ENCODE measurements around the gene CORIN.
"Not testable (repeated sequence)": the region's sequence is repeated elsewhere in the genome, so short reads cannot be mapped to it uniquely, and the experiment has no call there.

CORIN gene

GRCh38 chr4:47560682-47561081 is 277.2 kb downstream of the CORIN start:
- no peak for DNase-seq
- Mint-ChIP-seq H3K4me3 (no peak overlapping the region), H3K9me3 (no peaks in the 10 kb centered on the region), H3K4me1 (no peaks in the 10 kb centered on the region), H3K27me3 (ENCODE audit: low read depth, poor library complexity) (no peaks in the 10 kb centered on the region), H3K36me3 (ENCODE audit: low read depth) (no peaks in the 10 kb centered on the region), H3K27ac (no peak overlapping the region)
- TF ChIP-seq, protein P1, sequence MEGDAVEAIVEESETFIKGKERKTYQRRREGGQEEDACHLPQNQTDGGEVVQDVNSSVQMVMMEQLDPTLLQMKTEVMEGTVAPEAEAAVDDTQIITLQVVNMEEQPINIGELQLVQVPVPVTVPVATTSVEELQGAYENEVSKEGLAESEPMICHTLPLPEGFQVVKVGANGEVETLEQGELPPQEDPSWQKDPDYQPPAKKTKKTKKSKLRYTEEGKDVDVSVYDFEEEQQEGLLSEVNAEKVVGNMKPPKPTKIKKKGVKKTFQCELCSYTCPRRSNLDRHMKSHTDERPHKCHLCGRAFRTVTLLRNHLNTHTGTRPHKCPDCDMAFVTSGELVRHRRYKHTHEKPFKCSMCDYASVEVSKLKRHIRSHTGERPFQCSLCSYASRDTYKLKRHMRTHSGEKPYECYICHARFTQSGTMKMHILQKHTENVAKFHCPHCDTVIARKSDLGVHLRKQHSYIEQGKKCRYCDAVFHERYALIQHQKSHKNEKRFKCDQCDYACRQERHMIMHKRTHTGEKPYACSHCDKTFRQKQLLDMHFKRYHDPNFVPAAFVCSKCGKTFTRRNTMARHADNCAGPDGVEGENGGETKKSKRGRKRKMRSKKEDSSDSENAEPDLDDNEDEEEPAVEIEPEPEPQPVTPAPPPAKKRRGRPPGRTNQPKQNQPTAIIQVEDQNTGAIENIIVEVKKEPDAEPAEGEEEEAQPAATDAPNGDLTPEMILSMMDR (IDR thresholded peaks at IDR 0.05) = no peak

- DNase-seq = no peak
- no peaks in the 10 kb centered on the region for H3K36me3 Mint-ChIP-seq (ENCODE audit: low read depth)
- no peaks in the 10 kb centered on the region for H3K4me1 Mint-ChIP-seq
- no peaks in the 10 kb centered on the region for H3K9me3 Mint-ChIP-seq
- no peak overlapping the region for H3K27ac Mint-ChIP-seq
- no peak overlapping the region for H3K4me3 Mint-ChIP-seq
- no peaks in the 10 kb centered on the region for H3K27me3 Mint-ChIP-seq (ENCODE audit: low read depth, poor library complexity)
- TF ChIP-seq, protein P1 (IDR thresholded peaks at IDR 0.05) = no peak
These were observed 280.6 kb downstream of the CORIN start for GRCh38 chr4:47557255-47557654.

- not testable (repeated sequence) for H3K36me3 Mint-ChIP-seq (ENCODE audit: low read depth); H3K4me3 Mint-ChIP-seq; H3K4me1 Mint-ChIP-seq; H3K9me3 Mint-ChIP-seq; DNase-seq; H3K27ac Mint-ChIP-seq; H3K27me3 Mint-ChIP-seq (ENCODE audit: low read depth, poor library complexity)
These were observed 281.9 kb downstream of the CORIN start for GRCh38 chr4:47555920-47556319.

DNA sequence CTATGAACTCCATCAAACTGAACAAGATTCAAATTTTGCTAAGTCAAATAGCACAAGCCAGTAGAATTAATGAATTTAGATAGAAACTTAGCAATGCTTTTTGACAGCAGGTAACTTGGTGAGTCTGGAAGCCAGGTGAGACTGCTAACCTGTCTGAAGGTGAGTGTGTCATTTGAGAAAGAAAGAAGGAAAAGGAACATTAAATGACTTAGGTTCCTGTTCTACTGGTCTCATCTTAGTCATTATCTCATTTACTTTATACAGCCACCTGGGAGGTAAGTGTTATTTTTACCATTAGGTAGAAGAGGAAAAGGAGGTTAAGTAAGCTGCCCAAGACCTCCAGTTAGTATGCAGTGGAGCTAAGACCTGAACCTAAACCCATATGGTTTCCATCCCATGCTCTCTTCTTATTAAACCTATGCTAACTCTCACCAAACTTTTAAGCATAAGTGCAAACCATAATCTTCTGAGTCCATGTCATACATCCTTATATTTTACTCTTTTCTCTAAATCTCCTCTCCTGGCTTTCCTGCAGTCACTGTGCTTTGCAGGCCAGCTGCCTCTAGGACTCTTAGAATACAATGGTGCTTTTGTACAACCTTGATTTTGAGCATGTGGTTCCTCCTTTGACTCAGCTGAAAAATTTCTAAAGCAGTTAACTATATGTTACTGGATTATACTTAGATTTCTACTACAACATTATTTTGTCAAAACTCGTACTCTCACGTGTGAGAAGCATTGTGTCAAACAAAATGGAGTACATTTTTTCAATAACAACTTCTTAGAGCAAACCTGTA is 284.3 kb downstream of the CORIN start:
- no peaks in the 10 kb centered on the region for H3K4me1 Mint-ChIP-seq
- TF ChIP-seq, protein P1 (IDR thresholded peaks at IDR 0.05) = no peak
- peaks cover 6% of the 10 kb centered on the region for H3K36me3 Mint-ChIP-seq (ENCODE audit: low read depth)
- H3K4me3 Mint-ChIP-seq = no peak overlapping the region
- H3K9me3 Mint-ChIP-seq = no peaks in the 10 kb centered on the region
- no peak overlapping the region for H3K27ac Mint-ChIP-seq
- no peaks in the 10 kb centered on the region for H3K27me3 Mint-ChIP-seq (ENCODE audit: low read depth, poor library complexity)
- no peak for DNase-seq

- TF ChIP-seq, protein P1 (IDR thresholded peaks at IDR 0.05) = no peak
- peaks cover 6% of the 10 kb centered on the region for H3K36me3 Mint-ChIP-seq (ENCODE audit: low read depth)
- no peaks in the 10 kb centered on the region for H3K27me3 Mint-ChIP-seq (ENCODE audit: low read depth, poor library complexity)
- no peaks in the 10 kb centered on the region for H3K4me1 Mint-ChIP-seq
- DNase-seq = no peak
- no peak overlapping the region for H3K27ac Mint-ChIP-seq
- no peak overlapping the region for H3K4me3 Mint-ChIP-seq
- H3K9me3 Mint-ChIP-seq = no peaks in the 10 kb centered on the region
These were observed 286.2 kb downstream of the CORIN start for GRCh38 chr4:47551682-47552081.

DNA sequence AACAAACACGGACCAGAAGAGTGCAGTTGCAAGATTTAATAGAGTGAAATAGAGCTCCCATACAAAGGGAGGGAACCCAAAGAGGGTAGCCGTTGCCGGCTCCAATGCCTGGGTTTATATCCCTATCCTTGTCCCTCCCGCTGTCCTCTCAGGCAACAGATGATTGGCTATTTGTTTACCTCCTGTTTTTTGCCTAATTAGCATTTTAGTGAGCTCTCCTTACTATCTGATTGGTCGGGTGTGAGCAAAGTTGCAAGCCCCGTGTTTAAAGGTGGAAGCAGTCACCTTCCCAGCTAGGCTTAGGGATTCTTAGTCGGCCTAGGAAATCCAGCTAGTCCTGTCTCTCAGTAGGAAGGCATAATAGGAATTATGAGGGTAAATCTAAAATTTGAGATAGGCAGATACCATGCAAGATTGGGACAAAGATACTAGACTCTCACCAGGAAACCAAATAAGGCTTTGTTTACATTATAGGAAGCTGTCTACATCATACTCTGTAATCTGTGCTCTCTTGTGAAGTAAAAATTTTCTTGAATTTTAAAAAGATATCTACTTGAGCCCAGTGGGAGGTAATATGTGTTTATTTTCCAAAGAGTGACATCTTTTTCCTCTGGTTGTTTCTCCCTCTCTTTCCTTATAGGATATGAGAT is 286.8 kb downstream of the CORIN start:
- Mint-ChIP-seq H3K4me1 (no peaks in the 10 kb centered on the region), H3K36me3 (ENCODE audit: low read depth) (peaks cover 6% of the 10 kb centered on the region), H3K4me3 (no peak overlapping the region), H3K9me3 (no peaks in the 10 kb centered on the region), H3K27me3 (ENCODE audit: low read depth, poor library complexity) (no peaks in the 10 kb centered on the region), H3K27ac (no peak overlapping the region)
- DNase-seq = no peak
- TF ChIP-seq, protein P1 (IDR thresholded peaks at IDR 0.05) = no peak

- not testable (repeated sequence) for H3K4me1 Mint-ChIP-seq; H3K27me3 Mint-ChIP-seq (ENCODE audit: low read depth, poor library complexity); H3K9me3 Mint-ChIP-seq; DNase-seq; H3K27ac Mint-ChIP-seq; H3K36me3 Mint-ChIP-seq (ENCODE audit: low read depth); H3K4me3 Mint-ChIP-seq
These were observed 287.5 kb downstream of the CORIN start for GRCh38 chr4:47550357-47550756.

All from nephron progenitor cell (in vitro differentiated cells).